Psoas muscle (tissue), 8 donors: ENCODE results near the gene ZNF143. TPM values are rescaled to one million over a fixed set of nuclear protein-coding genes. Genes with fewer than 3 reads are reported as not detected.

Experiments used
- ATAC-seq, 4 donors: fragments of 200-7000 bp; cut with Tn5 transposase; one replicate each; pipeline ENCODE4 v1.9.1; 2020; ENCODE audit warnings: moderate library complexity in 3 of 4, mild to moderate bottlenecking in 2 of 4
- DNase-seq, 2 donors: peaks; one replicate each; pipeline ENCODE4 v3.0.0-alpha.2; 2020
- H3K27ac ChIP-seq: fragments of 200-600 bp; one replicate; pipeline ENCODE4 v1.8.0; 2022
- H3K27me3 ChIP-seq, 3 donors: fragments of 200-600 bp in 1 of 3; one replicate each; pipeline versions ENCODE4 v1.6.1 to v1.8.0; 2013 to 2022; ENCODE audit warnings: low read length in 2 of 3, mild to moderate bottlenecking in 2 of 3, moderate library complexity in 1 of 3; ENCODE audit not compliant: insufficient read depth in 3 of 3
- H3K36me3 ChIP-seq, 2 donors: fragments of 200-600 bp in 1 of 2; one replicate each; pipeline versions ENCODE4 v1.6.1 to v1.8.0; 2013 to 2022; ENCODE audit warnings: low read depth in 1 of 2, mild to moderate bottlenecking in 1 of 2, moderate library complexity in 1 of 2; ENCODE audit not compliant: insufficient read depth in 1 of 2
- H3K4me1 ChIP-seq: fragments of 200-600 bp; one replicate; pipeline ENCODE4 v1.8.0; 2022
- H3K4me3 ChIP-seq: fragments of 200-600 bp; one replicate; pipeline ENCODE4 v1.8.0; 2022; ENCODE audit warnings: mild to moderate bottlenecking
- H3K9me3 ChIP-seq: fragments of 200-600 bp; one replicate; pipeline ENCODE4 v1.8.0; 2022
- CTCF ChIP-seq: fragments of 200-600 bp; IDR thresholded peaks from one replicate; pipeline ENCODE4 v1.8.0; 2022; ENCODE audit warnings: antibody characterized with exemption
- WGBS, 3 donors: extraction: QIAGEN DNeasy Blood & Tissue Kit; methylation state at CpG; one replicate each; pipeline versions ENCODE4 v1.1.6 to v1.1.7; 2013; 5-methylcytosine and 5-hydroxymethylcytosine counted together
- intact Hi-C, 2 donors: fragments of 100-400 bp; cut with DNase I; formaldehyde crosslinking; loops; one replicate each; pipeline versions ENCODE4 v1.11.0 to v1.14.2; 2022
- polyA plus RNA-seq, 3 donors: library from polyadenylated mRNA; stranded (reverse); fragments of 200-250 nt; gene quantifications; one replicate each; pipeline ENCODE4 v1.2.3, GENCODE V29; 2013
- total RNA-seq, 4 donors: library from RNA; stranded (reverse); fragmentation: NEBNext Ultra II Directional in 2 of 4; extraction: Animal tissue kit (Norgen Biotek cat#: 25700) in 2 of 4; gene quantifications; one replicate each; pipeline versions ENCODE4 v1.2.1 to v1.2.4, GENCODE V29; 2021 to 2023
- donor health status: healthy with polysubstance abuse.
- donor health status: DM: no; HTN: no; CAD: no; lungs with moderate emphysema.
- donor health status: Bipolar disorder and iron deficiency.
- donor health status: healthy.
- donor health status: DM: yes; HTN: yes; CAD: no.
- donor health status: DM: no; HTN: no; CAD: no.
- donor health status: DM: no; HTN: no; CAD: no.
- donor health status: DM: yes; HTN: yes; CAD: no.

ZNF143 gene
- total and polyA plus RNA-seq, 7 donors, result 21.1 to 27.9 (median 24.4) TPM

GRCh38 chr11:9494316-9494715 is 33.5 kb downstream of the ZNF143 start:
- no peak for TF ChIP-seq CTCF
- Histone ChIP-seq H3K4me3 (no peak overlapping the region), H3K9me3 (no peaks in the 10 kb centered on the region), H3K36me3 (peaks cover 6 to 73% of the 10 kb centered on the region in 2 donors), H3K4me1 (peaks cover 8% of the 10 kb centered on the region), H3K27ac (no peak overlapping the region), H3K27me3 (no peaks in the 10 kb centered on the region)
- intact Hi-C loops, result no loop called here
- no peak for ATAC-seq
- no peak for DNase-seq
- 91 to 99% (median 95%) methylated on average over 3 of the region's 3 CpGs for WGBS, 3 donors

- ATAC-seq, result no peak
- intact Hi-C loops, result no loop called here
These were observed 35.1 kb downstream of the ZNF143 start for GRCh38 chr11:9495803-9496514.

GRCh38 chr11:9498457-9499078 is 37.8 kb downstream of the ZNF143 start:
- ATAC-seq (no peak), DNase-seq (no peak)
- no peak for TF ChIP-seq CTCF
- WGBS, 3 donors, result 77 to 92% (median 86%) methylated on average over 4 of the region's 4 CpGs
- no peaks in the 10 kb centered on the region for H3K27me3 ChIP-seq
- intact Hi-C loops, result no loop called here
- H3K4me3 ChIP-seq, result no peak overlapping the region
- no peaks in the 10 kb centered on the region for H3K4me1 ChIP-seq
- H3K27ac ChIP-seq, result no peak overlapping the region
- no peaks in the 10 kb centered on the region for H3K9me3 ChIP-seq
- H3K36me3 ChIP-seq, result peaks cover 14 to 96% of the 10 kb centered on the region in 2 donors

More at GRCh38 chr11:9495803-9496514, 35.1 kb downstream of the ZNF143 start:
- WGBS, 3 donors, result 84 to 91% (median 87%) methylated on average over 6 of the region's 6 CpGs
- Histone ChIP-seq H3K27ac (no peak overlapping the region), H3K36me3 (peaks cover 9 to 81% of the 10 kb centered on the region in 2 donors), H3K4me3 (no peak overlapping the region), H3K27me3 (no peaks in the 10 kb centered on the region), H3K9me3 (no peaks in the 10 kb centered on the region), H3K4me1 (no peaks in the 10 kb centered on the region)
- no peak for DNase-seq
- no peak for TF ChIP-seq CTCF

GRCh38 chr11:9506489-9507276 is 45.9 kb downstream of the ZNF143 start:
- TF ChIP-seq CTCF, result peak; percentile 93
- peaks cover 3 to 53% of the 10 kb centered on the region in 2 donors for H3K36me3 ChIP-seq
- no peaks in the 10 kb centered on the region for H3K27me3 ChIP-seq
- DNase-seq (peak; percentile 56 to 71), ATAC-seq (peak; percentile 75 to 90 (median 86))
- no peaks in the 10 kb centered on the region for H3K9me3 ChIP-seq
- no peak overlapping the region for H3K27ac ChIP-seq
- H3K4me3 ChIP-seq, result no peak overlapping the region
- intact Hi-C loops, result loop anchor here (2.0 to 10.0 kb wide), 3 partner anchors 352 to 492 kb away; no protein-coding TSS in a partner anchor
- WGBS, 3 donors, result 39 to 46% (median 43%) methylated on average over 6 of the region's 6 CpGs
- H3K4me1 ChIP-seq, result no peaks in the 10 kb centered on the region
